HCT116 (cell line): ENCODE measurements around the gene CASTOR2. TPM values are rescaled to one million over a fixed set of nuclear protein-coding genes. Genes with fewer than 3 reads are reported as not detected.

Source experiments
- ATAC-seq: fragments of 200-7000 bp; cut with Tn5 transposase; 2 replicates; pipeline ENCODE4 v1.9.1; 2020; ENCODE audit warnings: mild to moderate bottlenecking, moderate library complexity
- BruUV-seq: library from RNA; stranded (reverse); fragments of 400-500 nt; replicated peaks from 2 replicates; lab custom pipeline; 2021; lab: Mats Ljungman, UMichigan
- CTCF ChIA-PET: fragments of 300-600 bp; sonication (Branson Sonifier 250); formaldehyde crosslinking; loops from one replicate; lab custom pipeline; 2021; ENCODE audit warnings: antibody characterized with exemption; lab: Charles Lee
- POLR2A ChIA-PET: fragments of 300-600, 350-600 bp; sonication (Branson Sonifier 250); formaldehyde crosslinking; loops from one replicate; lab custom pipeline; 2021; ENCODE audit warnings: antibody characterized with exemption; lab: Charles Lee
- RAD21 ChIA-PET, 2 experiments: fragments of 300-600 bp; sonication (Branson Sonifier 250); formaldehyde crosslinking; loops; one replicate each; lab custom pipeline; 2023; ENCODE audit warnings: low total read pairs in 2 of 2; ENCODE audit not compliant: uncharacterized antibody in 2 of 2, unreplicated experiment in 2 of 2, low non-redundant PET in 1 of 2; lab: Charles Lee
- DNase-seq: peaks from one replicate; pipeline ENCODE4 v3.0.0-alpha.2; 2010; ENCODE audit warnings: low read depth, low spot score
- H2AFZ ChIP-seq: fragments of 200-600 bp; shearing (Covaris generic), sonication (generic); 2 replicates; pipeline ENCODE4 v1.6.1; 2017; ENCODE audit warnings: low read depth, mixed run types, mixed read lengths, antibody characterized with exemption, low read length; ENCODE audit not compliant: poor library complexity, severe bottlenecking
- H3K27ac ChIP-seq: 2 replicates; pipeline ENCODE4 v1.5.1; 2012; ENCODE audit warnings: low read depth, low read length
- H3K27me3 ChIP-seq: fragments of 200-600 bp; sonication (generic); 2 replicates; pipeline ENCODE4 v1.6.1; 2016; ENCODE audit warnings: mixed run types, low read length, mixed read lengths; ENCODE audit not compliant: insufficient read depth
- H3K36me3 ChIP-seq, 2 experiments: fragments of 200-500 bp in 1 of 2; fragments of 200-600 bp in 1 of 2; sonication (Bioruptor generic) in 1 of 2; sonication (generic) in 1 of 2; 2 replicates each; pipeline versions ENCODE4 v1.5.1 to v1.6.1; 2014 to 2016; ENCODE audit warnings: low read length in 2 of 2, inconsistent platforms in 1 of 2, mixed read lengths in 1 of 2, mixed run types in 1 of 2; ENCODE audit not compliant: insufficient read depth in 2 of 2, control insufficient read depth in 1 of 2
- H3K4me1 ChIP-seq, 2 experiments: fragments of 200-600 bp in 1 of 2; sonication (generic) in 1 of 2; 2 replicates each; pipeline versions ENCODE4 v1.5.1 to v1.6.1; 2012 to 2017; ENCODE audit warnings: low read length in 2 of 2, inconsistent platforms in 1 of 2, mild to moderate bottlenecking in 1 of 2, mixed read lengths in 1 of 2, mixed run types in 1 of 2, moderate library complexity in 1 of 2; ENCODE audit not compliant: insufficient read depth in 2 of 2, control insufficient read depth in 1 of 2
- H3K4me2 ChIP-seq: fragments of 200-600 bp; sonication (generic); 2 replicates; pipeline ENCODE4 v1.6.1; 2017; ENCODE audit warnings: mixed run types, low read length, mixed read lengths
- H3K4me3 ChIP-seq, 2 experiments: fragments of 200-600 bp in 1 of 2; sonication (generic) in 1 of 2; replicated peaks in 1 of 2; 2 replicates each; pipeline ENCODE4 v1.5.1; 2011 to 2016; ENCODE audit warnings: low read length in 2 of 2, control low read depth in 1 of 2, low read depth in 1 of 2, mild to moderate bottlenecking in 1 of 2, mixed read lengths in 1 of 2, mixed run types in 1 of 2
- H3K79me2 ChIP-seq: fragments of 200-600 bp; sonication (generic); 2 replicates; pipeline ENCODE4 v1.6.1; 2017; ENCODE audit warnings: mild to moderate bottlenecking, mixed run types, low read length, moderate library complexity, mixed read lengths; ENCODE audit not compliant: insufficient read depth
- H3K9ac ChIP-seq: fragments of 200-600 bp; sonication (generic); 2 replicates; pipeline ENCODE4 v1.6.1; 2016; ENCODE audit warnings: low read length, mixed read lengths
- H3K9me2 ChIP-seq: fragments of 200-600 bp; sonication (generic), shearing (Covaris generic); 2 replicates; pipeline ENCODE4 v1.6.1; 2017; ENCODE audit warnings: mixed run types, mild to moderate bottlenecking, moderate library complexity; ENCODE audit not compliant: insufficient read depth
- H3K9me3 ChIP-seq, 2 experiments: fragments of 200-500 bp in 1 of 2; fragments of 200-600 bp in 1 of 2; sonication (Bioruptor generic) in 1 of 2; sonication (generic) in 1 of 2; 2 replicates each; pipeline ENCODE4 v1.6.1; 2014 to 2017; ENCODE audit warnings: low read length in 2 of 2, mixed read lengths in 2 of 2, inconsistent platforms in 1 of 2, low read depth in 1 of 2, mild to moderate bottlenecking in 1 of 2, mixed run types in 1 of 2, moderate library complexity in 1 of 2; ENCODE audit not compliant: control insufficient read depth in 1 of 2, insufficient read depth in 1 of 2
- H4K20me1 ChIP-seq: fragments of 200-600 bp; sonication (generic), shearing (Covaris generic); 2 replicates; pipeline ENCODE4 v1.6.1; 2017; ENCODE audit warnings: mixed run types, mild to moderate bottlenecking, moderate library complexity; ENCODE audit not compliant: insufficient read depth
- ATF3 ChIP-seq: IDR thresholded peaks from 2 replicates; pipeline ENCODE4 v1.6.1; 2012
- EZH2 ChIP-seq: fragments of 200-600 bp; sonication (generic); IDR thresholded peaks from 2 replicates; pipeline ENCODE4 v1.6.1; 2017; ENCODE audit warnings: antibody characterized with exemption, mixed run types
- FOSL1 ChIP-seq: IDR thresholded peaks from 2 replicates; pipeline ENCODE4 v1.6.1; 2012; ENCODE audit warnings: low read depth
- JUND ChIP-seq: IDR thresholded peaks from 2 replicates; pipeline ENCODE4 v1.6.1; 2012
- MAX ChIP-seq: IDR thresholded peaks from 2 replicates; pipeline ENCODE4 v1.6.1; 2012
- POLR2AphosphoS5 ChIP-seq: IDR thresholded peaks from 2 replicates; pipeline ENCODE4 v1.6.1; 2011; ENCODE audit warnings: mild to moderate bottlenecking, low read depth, low read length, moderate library complexity
- RAD21 ChIP-seq: IDR thresholded peaks from 2 replicates; pipeline ENCODE4 v1.6.1; 2012; ENCODE audit warnings: low read depth, mild to moderate bottlenecking
- REST ChIP-seq: IDR thresholded peaks from 2 replicates; pipeline ENCODE4 v1.6.1; 2012; ENCODE audit warnings: low read depth
- SIN3A ChIP-seq: IDR thresholded peaks from 2 replicates; pipeline ENCODE4 v1.6.1; 2012; ENCODE audit warnings: low read depth
- SP1 ChIP-seq: IDR thresholded peaks from 2 replicates; pipeline ENCODE4 v1.6.1; 2012; ENCODE audit warnings: low read depth
- ZFX ChIP-seq: fragments of 450-650 bp; IDR thresholded peaks from 2 replicates; pipeline ENCODE4 v1.6.1; 2017
- intact Hi-C: fragments of 100-400 bp; cut with micrococcal nuclease; formaldehyde crosslinking; loops from 2 replicates; pipeline ENCODE4 v1.10.0; 2022
- total RNA-seq: library from RNA; stranded (reverse); gene quantifications from one replicate; pipeline ENCODE4 v1.2.1, GENCODE V29; 2021; ENCODE audit not compliant: unreplicated experiment
- TF ChIP-seq, protein P1 (sequence below), 3 experiments: fragments of 200-600 bp in 1 of 3; sonication (generic) in 1 of 3; IDR thresholded peaks in 2 of 3; conservative IDR thresholded peaks in 1 of 3; 2 replicates each; pipeline ENCODE4 v1.5.1; 2012 to 2017; ENCODE audit warnings: low read depth in 2 of 3, low read length in 2 of 3, antibody characterized with exemption in 1 of 3, borderline replicate concordance in 1 of 3, control low read depth in 1 of 3, mild to moderate bottlenecking in 1 of 3, mixed read lengths in 1 of 3, mixed run types in 1 of 3, moderate library complexity in 1 of 3; ENCODE audit not compliant: insufficient read depth in 1 of 3
- TF ChIP-seq, protein P2 (sequence below): IDR thresholded peaks from 2 replicates; pipeline ENCODE4 v1.6.1; 2011; ENCODE audit warnings: mild to moderate bottlenecking, low read length, moderate library complexity; ENCODE audit not compliant: insufficient replicate concordance; ENCODE audit errors: extremely low read depth

The CASTOR2 gene
- total RNA-seq, 1 experiment from 2014 or later, result 9.4 TPM

DNA sequence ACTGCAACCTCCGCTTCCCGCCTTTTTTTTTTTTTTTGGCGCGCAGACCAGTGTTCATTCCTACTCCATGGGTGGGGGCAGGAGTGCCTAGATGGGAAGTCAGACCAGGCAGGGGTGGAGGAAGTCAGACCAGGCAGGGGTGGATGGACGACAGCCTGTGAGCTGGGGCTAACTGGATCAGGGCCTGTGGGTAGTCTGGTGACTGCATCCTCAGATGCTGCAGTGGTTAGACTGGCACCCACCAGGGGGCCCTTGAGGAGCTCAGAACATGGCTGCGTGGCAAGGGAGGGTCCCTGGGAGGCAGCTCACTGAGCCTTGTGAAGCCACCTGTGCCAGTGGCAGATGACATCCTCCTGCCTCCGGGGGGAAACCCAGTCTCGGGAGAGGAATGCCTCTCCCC is 74.0 kb downstream of the CASTOR2 start:
- Histone ChIP-seq H2AFZ (no peak overlapping the region), H3K9me2 (no peaks in the 10 kb centered on the region), H3K4me3 (no peak overlapping the region), H4K20me1 (no peaks in the 10 kb centered on the region), H3K9ac (no peak overlapping the region), H3K79me2 (no peaks in the 10 kb centered on the region), H3K36me3 (peaks cover 0 to 4% of the 10 kb centered on the region in 2 experiments; a peak in 1 of 4 replicates), H3K9me3 (no peaks in the 10 kb centered on the region), H3K27me3 (no peaks in the 10 kb centered on the region), H3K27ac (no peak overlapping the region), H3K4me1 (no peaks in the 10 kb centered on the region), H3K4me2 (no peak overlapping the region)
- CTCF ChIA-PET, result no interaction called here
- RAD21 ChIA-PET, result no interaction called here
- intact Hi-C loops, result no loop called here
- no TSS peak for BruUV-seq
- no peak for TF ChIP-seq POLR2AphosphoS5
- TF ChIP-seq, protein P1, sequence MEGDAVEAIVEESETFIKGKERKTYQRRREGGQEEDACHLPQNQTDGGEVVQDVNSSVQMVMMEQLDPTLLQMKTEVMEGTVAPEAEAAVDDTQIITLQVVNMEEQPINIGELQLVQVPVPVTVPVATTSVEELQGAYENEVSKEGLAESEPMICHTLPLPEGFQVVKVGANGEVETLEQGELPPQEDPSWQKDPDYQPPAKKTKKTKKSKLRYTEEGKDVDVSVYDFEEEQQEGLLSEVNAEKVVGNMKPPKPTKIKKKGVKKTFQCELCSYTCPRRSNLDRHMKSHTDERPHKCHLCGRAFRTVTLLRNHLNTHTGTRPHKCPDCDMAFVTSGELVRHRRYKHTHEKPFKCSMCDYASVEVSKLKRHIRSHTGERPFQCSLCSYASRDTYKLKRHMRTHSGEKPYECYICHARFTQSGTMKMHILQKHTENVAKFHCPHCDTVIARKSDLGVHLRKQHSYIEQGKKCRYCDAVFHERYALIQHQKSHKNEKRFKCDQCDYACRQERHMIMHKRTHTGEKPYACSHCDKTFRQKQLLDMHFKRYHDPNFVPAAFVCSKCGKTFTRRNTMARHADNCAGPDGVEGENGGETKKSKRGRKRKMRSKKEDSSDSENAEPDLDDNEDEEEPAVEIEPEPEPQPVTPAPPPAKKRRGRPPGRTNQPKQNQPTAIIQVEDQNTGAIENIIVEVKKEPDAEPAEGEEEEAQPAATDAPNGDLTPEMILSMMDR (IDR thresholded peaks at IDR 0.05 in 2 of 3, conservative IDR thresholded peaks at IDR 0.05 in 1 of 3; ENCODE audit: borderline replicate concordance in 1 of 3, insufficient read depth in 1 of 3, low read depth in 2 of 3, low read length in 2 of 3), result peak in 1 of 3 experiments; percentile 20; a peak in 1 of 6 replicates
- DNase-seq, result no peak
- POLR2A ChIA-PET, result no interaction called here
- ATAC-seq, result peak; percentile 64

GRCh38 chr7:75039166-75039565 is 74.7 kb downstream of the CASTOR2 start:
- no peaks in the 10 kb centered on the region for H4K20me1 ChIP-seq
- DNase-seq (no peak), ATAC-seq (no peak)
- no peaks in the 10 kb centered on the region for H3K79me2 ChIP-seq
- no peaks in the 10 kb centered on the region for H3K27me3 ChIP-seq
- H2AFZ ChIP-seq, result no peak overlapping the region
- BruUV-seq, result no TSS peak
- ChIA-PET CTCF (no interaction called here), RAD21 (no interaction called here), POLR2A (no interaction called here)
- H3K4me2 ChIP-seq, result no peak overlapping the region
- H3K9me3 ChIP-seq, result no peaks in the 10 kb centered on the region
- no peak overlapping the region for H3K27ac ChIP-seq
- no peak overlapping the region for H3K9ac ChIP-seq
- no peak overlapping the region for H3K4me3 ChIP-seq
- intact Hi-C loops, result no loop called here
- peaks cover 0 to 4% of the 10 kb centered on the region in 2 experiments; a peak in 1 of 4 replicates for H3K36me3 ChIP-seq
- H3K9me2 ChIP-seq, result no peaks in the 10 kb centered on the region
- H3K4me1 ChIP-seq, result no peaks in the 10 kb centered on the region
- TF ChIP-seq FOSL1 (no peak), EZH2 (no peak), MAX (no peak), SIN3A (no peak), JUND (no peak), ATF3 (no peak), REST (no peak), SP1 (no peak), POLR2AphosphoS5 (no peak), RAD21 (no peak), ZFX (no peak)
- TF ChIP-seq, protein P2, sequence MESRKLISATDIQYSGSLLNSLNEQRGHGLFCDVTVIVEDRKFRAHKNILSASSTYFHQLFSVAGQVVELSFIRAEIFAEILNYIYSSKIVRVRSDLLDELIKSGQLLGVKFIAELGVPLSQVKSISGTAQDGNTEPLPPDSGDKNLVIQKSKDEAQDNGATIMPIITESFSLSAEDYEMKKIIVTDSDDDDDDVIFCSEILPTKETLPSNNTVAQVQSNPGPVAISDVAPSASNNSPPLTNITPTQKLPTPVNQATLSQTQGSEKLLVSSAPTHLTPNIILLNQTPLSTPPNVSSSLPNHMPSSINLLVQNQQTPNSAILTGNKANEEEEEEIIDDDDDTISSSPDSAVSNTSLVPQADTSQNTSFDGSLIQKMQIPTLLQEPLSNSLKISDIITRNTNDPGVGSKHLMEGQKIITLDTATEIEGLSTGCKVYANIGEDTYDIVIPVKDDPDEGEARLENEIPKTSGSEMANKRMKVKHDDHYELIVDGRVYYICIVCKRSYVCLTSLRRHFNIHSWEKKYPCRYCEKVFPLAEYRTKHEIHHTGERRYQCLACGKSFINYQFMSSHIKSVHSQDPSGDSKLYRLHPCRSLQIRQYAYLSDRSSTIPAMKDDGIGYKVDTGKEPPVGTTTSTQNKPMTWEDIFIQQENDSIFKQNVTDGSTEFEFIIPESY, result no peak
